OCI-LY1 (cell line): ENCODE data around the gene CATSPERB.

ENCODE experiments used
- H2AFZ ChIP-seq: fragments of 200-600 bp; sonication (generic), shearing (Covaris generic); 2 replicates; pipeline ENCODE4 v1.6.0; 2014; ENCODE audit warnings: antibody characterized with exemption, mild to moderate bottlenecking, low read length
- H3F3A ChIP-seq: fragments of 200-600 bp; sonication (generic), shearing (Covaris generic); 2 replicates; pipeline ENCODE4 v1.6.0; 2014; ENCODE audit warnings: mild to moderate bottlenecking, antibody characterized with exemption, low read length, moderate library complexity; ENCODE audit not compliant: insufficient read depth
- H3K27ac ChIP-seq: fragments of 200-600 bp; sonication (generic); 2 replicates; pipeline ENCODE4 v1.5.1; 2014; ENCODE audit warnings: low read length, mixed run types, mild to moderate bottlenecking, low read depth; ENCODE audit not compliant: poor library complexity, severe bottlenecking
- H3K27me3 ChIP-seq: fragments of 200-600 bp; sonication (generic); 2 replicates; pipeline ENCODE4 v1.6.0; 2014; ENCODE audit warnings: antibody characterized with exemption, mild to moderate bottlenecking, low read length, moderate library complexity; ENCODE audit not compliant: insufficient read depth
- H3K36me3 ChIP-seq: fragments of 200-600 bp; sonication (generic); 2 replicates; pipeline ENCODE4 v1.6.1; 2014; ENCODE audit warnings: mild to moderate bottlenecking, antibody characterized with exemption, low read length, moderate library complexity, mixed read lengths; ENCODE audit not compliant: insufficient read depth
- H3K4me1 ChIP-seq: fragments of 200-600 bp; sonication (generic); 2 replicates; pipeline ENCODE4 v1.5.1; 2014; ENCODE audit warnings: mild to moderate bottlenecking, low read length, moderate library complexity; ENCODE audit not compliant: insufficient read depth, severe bottlenecking
- H3K4me2 ChIP-seq: fragments of 200-600 bp; sonication (generic), shearing (Covaris generic); 2 replicates; pipeline ENCODE4 v1.6.1; 2014; ENCODE audit warnings: low read length
- H3K4me3 ChIP-seq: fragments of 200-600 bp; sonication (generic); 2 replicates; pipeline ENCODE4 v1.5.1; 2014; ENCODE audit warnings: low read length, low read depth, mild to moderate bottlenecking, mixed read lengths; ENCODE audit not compliant: poor library complexity, severe bottlenecking
- H3K79me2 ChIP-seq: fragments of 200-600 bp; shearing (Covaris generic); 2 replicates; pipeline ENCODE4 v1.6.1; 2016; ENCODE audit warnings: mixed run types, low read length, mixed read lengths; ENCODE audit not compliant: insufficient read depth
- H3K9ac ChIP-seq: fragments of 200-600 bp; sonication (generic), shearing (Covaris generic); 2 replicates; pipeline ENCODE4 v1.6.1; 2014; ENCODE audit warnings: mild to moderate bottlenecking, low read length, mixed read lengths
- H3K9me2 ChIP-seq: fragments of 200-600 bp; sonication (generic), shearing (Covaris generic); 2 replicates; pipeline ENCODE4 v1.6.1; 2014; ENCODE audit warnings: low read depth, mild to moderate bottlenecking, low read length, mixed read lengths
- H3K9me3 ChIP-seq: fragments of 200-600 bp; shearing (Covaris generic); 2 replicates; pipeline ENCODE4 v1.6.1; 2014; ENCODE audit warnings: low read length, mixed read lengths
- H4K20me1 ChIP-seq: fragments of 200-600 bp; sonication (generic), shearing (Covaris generic); 2 replicates; pipeline ENCODE4 v1.6.0; 2016; ENCODE audit warnings: mild to moderate bottlenecking, low read length; ENCODE audit not compliant: insufficient read depth
- CTCF ChIP-seq: fragments of 200-600 bp; sonication (generic), shearing (Covaris generic); IDR thresholded peaks from 2 replicates; pipeline ENCODE4 v1.5.1; 2017; ENCODE audit warnings: mild to moderate bottlenecking, antibody characterized with exemption, low read length, moderate library complexity, mixed read lengths
- EZH2 ChIP-seq: fragments of 200-600 bp; sonication (generic), shearing (Covaris generic); IDR thresholded peaks from 2 replicates; pipeline ENCODE4 v1.8.0; 2017; ENCODE audit warnings: borderline replicate concordance, mixed run types, mild to moderate bottlenecking, antibody characterized with exemption, low read length, moderate library complexity, mixed read lengths

CATSPERB gene

GRCh38 chr14:91731018-91731417 is 868 bp downstream of the CATSPERB start:
- Histone ChIP-seq H3K9me3 (no peaks in the 10 kb centered on the region), H2AFZ (no peak overlapping the region), H3K27me3 (no peaks in the 10 kb centered on the region), H3K9me2 (no peaks in the 10 kb centered on the region), H3K79me2 (no peaks in the 10 kb centered on the region), H3F3A (no peaks in the 10 kb centered on the region), H4K20me1 (no peaks in the 10 kb centered on the region), H3K4me1 (no peaks in the 10 kb centered on the region), H3K27ac (no peak overlapping the region), H3K9ac (no peak overlapping the region), H3K36me3 (no peaks in the 10 kb centered on the region), H3K4me3 (no peak overlapping the region), H3K4me2 (no peak overlapping the region)
- no peak for TF ChIP-seq EZH2
- no peak for TF ChIP-seq CTCF

GRCh38 chr14:91729756-91730155 is 2.1 kb downstream of the CATSPERB start:
- no peaks in the 10 kb centered on the region for H3K4me1 ChIP-seq
- no peaks in the 10 kb centered on the region for H3F3A ChIP-seq
- H3K79me2 ChIP-seq = no peaks in the 10 kb centered on the region
- no peaks in the 10 kb centered on the region for H3K9me3 ChIP-seq
- no peak overlapping the region for H3K9ac ChIP-seq
- TF ChIP-seq CTCF (no peak), EZH2 (no peak)
- no peak overlapping the region for H3K4me2 ChIP-seq
- no peak overlapping the region for H2AFZ ChIP-seq
- H3K36me3 ChIP-seq = no peaks in the 10 kb centered on the region
- H3K4me3 ChIP-seq = no peak overlapping the region
- no peaks in the 10 kb centered on the region for H4K20me1 ChIP-seq
- H3K27me3 ChIP-seq = no peaks in the 10 kb centered on the region
- no peaks in the 10 kb centered on the region for H3K9me2 ChIP-seq
- H3K27ac ChIP-seq = no peak overlapping the region

GRCh38 chr14:91728616-91729183 is 3.2 kb downstream of the CATSPERB start:
- Histone ChIP-seq H3K36me3 (no peaks in the 10 kb centered on the region), H2AFZ (no peak overlapping the region), H3K27me3 (no peaks in the 10 kb centered on the region), H3K9me2 (no peaks in the 10 kb centered on the region), H3K4me2 (no peak overlapping the region), H3K9ac (no peak overlapping the region), H3K4me3 (no peak overlapping the region), H4K20me1 (no peaks in the 10 kb centered on the region), H3F3A (no peaks in the 10 kb centered on the region), H3K9me3 (no peaks in the 10 kb centered on the region), H3K79me2 (no peaks in the 10 kb centered on the region), H3K4me1 (no peaks in the 10 kb centered on the region), H3K27ac (no peak overlapping the region)
- no peak for TF ChIP-seq CTCF
- no peak for TF ChIP-seq EZH2
